ENCODE measurements around the gene MED20. TPM values are rescaled to one million over a fixed set of nuclear protein-coding genes. Genes with fewer than 3 reads are reported as not detected.

Gene MED20
- total RNA-seq, 4 donors from 2014 or later = 6.9 to 18.7 (median 15.0) TPM

- no peaks in the 10 kb centered on the region for H3K9me3 ChIP-seq
- H3K4me1 ChIP-seq = peaks cover 47 to 69% (median 52%) of the 10 kb centered on the region in 3 donors
- H3K4me3 ChIP-seq = peak overlapping the region; percentile 53 to 93 (median 68)
- intact Hi-C loops (cut with DNase I) = no loop called here
- H3K36me3 ChIP-seq = peaks cover 0 to 17% (median under 1%) of the 10 kb centered on the region in 3 donors
- peak overlapping the region; percentile 74 to 90 (median 86) for H3K27ac ChIP-seq
- no peak for TF ChIP-seq CTCF (IDR thresholded peaks at IDR 0.05)
- no peak for TF ChIP-seq POLR2A (IDR thresholded peaks at IDR 0.05)
- 0% methylated on average over 3 to 12 of the region's 38 CpGs for WGBS, 2 donors
- DNase-seq = no peak
- H3K27me3 ChIP-seq = no peaks in the 10 kb centered on the region
These were observed 19.9 kb upstream of the MED20 start for GRCh38 chr6:41940759-41941279.

DNA sequence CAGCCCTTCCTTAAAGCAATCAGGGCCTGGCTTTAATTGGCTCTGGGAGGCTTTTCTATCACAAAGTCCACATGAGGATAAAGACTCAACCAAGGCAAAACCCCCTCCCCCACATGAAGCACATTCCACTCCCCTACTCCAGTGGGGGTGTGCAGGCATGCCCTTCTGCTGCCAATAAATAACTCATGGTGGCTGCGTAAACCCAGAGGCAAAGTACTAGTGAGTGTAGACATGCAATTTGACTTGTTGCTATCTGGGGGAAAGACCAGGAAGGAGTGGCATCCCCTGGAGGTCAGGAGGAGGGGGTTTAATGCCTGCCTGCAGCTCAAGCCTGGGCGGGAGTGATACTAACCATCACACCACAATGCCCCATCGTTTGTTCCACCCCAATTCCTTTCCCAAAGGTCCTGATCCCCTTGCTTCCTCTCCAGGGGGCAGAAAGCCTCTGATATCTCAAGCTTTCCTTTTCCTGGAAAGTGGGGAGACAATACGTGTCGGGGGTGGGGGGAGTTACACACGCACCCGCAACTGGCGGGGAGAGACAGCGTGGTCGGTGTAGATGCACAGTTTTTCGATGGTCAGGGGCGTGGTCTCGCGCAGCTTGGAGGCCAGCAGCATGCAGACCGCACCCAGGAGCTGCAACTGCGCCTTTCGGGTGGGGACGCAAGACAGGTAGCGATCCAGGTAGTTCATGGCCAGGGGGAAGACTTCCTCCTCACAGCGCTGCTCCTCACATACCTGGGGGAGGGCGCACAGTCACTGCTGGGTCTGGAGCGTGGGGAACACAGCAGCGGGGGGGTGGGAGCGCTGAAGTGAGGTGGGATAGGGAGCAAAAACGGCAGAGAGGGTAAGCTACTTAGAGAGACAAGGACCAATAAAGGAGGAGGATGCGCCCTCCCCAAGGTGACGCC lies 19.2 kb upstream of the MED20 start:
- TF ChIP-seq CTCF (IDR thresholded peaks at IDR 0.05) = no peak
- TF ChIP-seq POLR2A (IDR thresholded peaks at IDR 0.05) = no peak
- Histone ChIP-seq H3K4me3 (peak overlapping the region; percentile 53 to 93 (median 68)), H3K27ac (peak overlapping the region; percentile 74 to 90 (median 86)), H3K9me3 (no peaks in the 10 kb centered on the region), H3K4me1 (peaks cover 50 to 73% (median 54%) of the 10 kb centered on the region in 3 donors), H3K27me3 (no peaks in the 10 kb centered on the region), H3K36me3 (peaks cover 0 to 25% (median 8%) of the 10 kb centered on the region in 3 donors)
- DNase-seq = no peak
- intact Hi-C loops (cut with DNase I) = loop anchor here (5.0 kb wide), 1 partner anchor 102 kb away; no protein-coding TSS in a partner anchor
- 6 to 9% methylated on average over 6 to 9 of the region's 27 CpGs for WGBS, 2 donors

- H3K27ac ChIP-seq = peak overlapping the region; percentile 11 to 90 (median 86)
- 36 to 39% methylated on average over 3 to 4 of the region's 11 CpGs for WGBS, 2 donors
- no peaks in the 10 kb centered on the region for H3K27me3 ChIP-seq
- H3K9me3 ChIP-seq = no peaks in the 10 kb centered on the region
- H3K4me1 ChIP-seq = peaks cover 50 to 73% (median 54%) of the 10 kb centered on the region in 3 donors
- intact Hi-C loops (cut with DNase I) = loop anchor here (5.0 kb wide), 1 partner anchor 103 kb away; no protein-coding TSS in a partner anchor
- no peak for DNase-seq
- H3K4me3 ChIP-seq = peak overlapping the region in 1 of 4 donors; percentile 28
- no peak for TF ChIP-seq CTCF (IDR thresholded peaks at IDR 0.05)
- no peak for TF ChIP-seq POLR2A (IDR thresholded peaks at IDR 0.05)
- H3K36me3 ChIP-seq = peaks cover 0 to 32% (median 10%) of the 10 kb centered on the region in 3 donors
These were observed 18.4 kb upstream of the MED20 start for GRCh38 chr6:41939176-41939847.

DNA sequence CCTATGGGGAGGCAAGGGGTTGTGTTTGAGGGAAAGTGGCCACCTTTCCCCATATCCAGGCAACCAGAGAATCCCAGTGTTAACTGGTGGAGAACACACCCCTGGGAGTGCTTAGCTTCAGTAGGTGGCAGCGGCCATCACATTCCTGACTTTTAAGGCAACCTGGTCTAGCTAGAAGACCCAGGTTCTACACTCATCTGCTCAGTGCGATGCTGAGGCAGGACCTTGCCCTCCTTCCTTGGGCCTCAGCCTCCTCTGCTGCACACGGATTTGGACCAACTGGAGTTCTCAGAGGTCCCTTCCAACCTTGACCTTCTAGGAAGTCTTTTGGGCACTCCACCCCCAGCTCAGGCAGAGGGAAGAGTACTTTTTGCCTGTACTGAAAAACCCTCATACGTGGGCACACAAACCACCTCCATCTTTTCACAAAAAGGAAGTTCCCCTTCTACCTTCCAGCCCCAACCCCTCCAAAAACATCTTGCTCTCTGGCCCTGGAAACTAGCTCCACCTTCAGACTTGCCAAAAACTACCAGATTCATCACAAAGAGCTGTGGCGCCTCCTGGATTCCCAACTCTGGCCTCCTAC lies 17.7 kb upstream of the MED20 start:
- DNase-seq = no peak
- H3K4me3 ChIP-seq = peak overlapping the region in 1 of 4 donors; percentile 28
- WGBS, 2 donors = 69 to 72% methylated on average over 5 of the region's 5 CpGs
- H3K27me3 ChIP-seq = no peaks in the 10 kb centered on the region
- TF ChIP-seq POLR2A (IDR thresholded peaks at IDR 0.05) (no peak), CTCF (IDR thresholded peaks at IDR 0.05) (no peak)
- H3K4me1 ChIP-seq = peaks cover 50 to 73% (median 54%) of the 10 kb centered on the region in 3 donors
- peaks cover 0 to 39% (median 10%) of the 10 kb centered on the region in 3 donors for H3K36me3 ChIP-seq
- peak overlapping the region; percentile 11 to 90 (median 86) for H3K27ac ChIP-seq
- H3K9me3 ChIP-seq = no peaks in the 10 kb centered on the region
- intact Hi-C loops (cut with DNase I) = loop anchor here (5.0 kb wide), 1 partner anchor 104 kb away; no protein-coding TSS in a partner anchor

All from esophagus squamous epithelium (tissue), 5 donors.